Activated T-helper 2 cell treated with anti-CD3 and anti-CD28 coated beads, Interferon-gamma antibody, Interleukin-2, Interleukin-4, amounts not matched to agents 10 μg/mL and 5 μg/mL and 100 μg/mL, durations not matched to agents 14 hours and 24 hours and 36 hours (primary cell): Measurements from ENCODE around the gene ABHD17A. TPM values are rescaled to one million over a fixed set of nuclear protein-coding genes. Genes with fewer than 3 reads are reported as not detected.
A peak's percentile ranks its signal among the peaks of the same experiment; 100 is the strongest.
"Not testable (repeated sequence)": the region's sequence is repeated elsewhere in the genome, so short reads cannot be mapped to it uniquely, and the experiment has no call there.

Experiments used
- DNase-seq: peaks from one replicate; pipeline ENCODE4 v3.0.0; 2021; ENCODE audit warnings: low spot score
- H3K27ac Mint-ChIP-seq: one replicate; pipeline ENCODE4 v1.8.0; 2021; ENCODE audit warnings: mixed read lengths
- H3K27me3 Mint-ChIP-seq: one replicate; pipeline ENCODE4 v1.8.0; 2021; ENCODE audit warnings: low read depth, mixed read lengths
- H3K36me3 Mint-ChIP-seq: one replicate; pipeline ENCODE4 v1.8.0; 2021; ENCODE audit warnings: low read depth, mixed read lengths
- H3K4me1 Mint-ChIP-seq: one replicate; pipeline ENCODE4 v1.8.0; 2021; ENCODE audit warnings: low read depth, mixed read lengths
- H3K4me3 Mint-ChIP-seq: one replicate; pipeline ENCODE4 v1.8.0; 2021; ENCODE audit warnings: low read depth, mild to moderate bottlenecking, moderate library complexity, mixed read lengths
- H3K9me3 Mint-ChIP-seq: one replicate; pipeline ENCODE4 v1.8.0; 2021; ENCODE audit warnings: mixed read lengths
- intact Hi-C: fragments of 100-400 bp; cut with micrococcal nuclease; formaldehyde crosslinking; loops from one replicate; pipeline ENCODE4 v1.15.1; 2023
- total RNA-seq: library from RNA; stranded (reverse); gene quantifications from 2 replicates; pipeline ENCODE4 v1.2.3, GENCODE V29; 2022

Gene ABHD17A
- total RNA-seq, 1 donor from 2014 or later = 100 TPM

DNA sequence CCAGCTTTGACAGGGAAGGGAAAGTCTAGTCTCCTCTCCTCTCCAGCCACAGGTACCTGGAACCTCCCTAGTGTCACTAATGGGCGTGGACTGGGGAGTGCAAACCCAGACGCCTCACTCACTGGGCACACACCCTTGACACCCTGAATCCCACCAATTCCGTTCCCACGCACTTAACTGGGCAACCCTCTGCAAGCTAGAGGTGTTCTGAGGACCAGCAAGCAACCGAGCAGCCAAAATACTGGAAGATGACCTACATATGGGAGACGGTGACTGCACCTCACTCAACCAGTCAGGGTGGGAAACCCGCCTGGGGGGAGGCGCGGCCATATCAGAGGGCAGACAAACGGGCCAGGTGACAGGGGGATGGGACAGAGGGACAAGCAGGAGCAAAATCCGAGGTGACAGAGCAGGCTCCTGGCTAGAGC, 991 bp downstream of the ABHD17A start:
- peak; percentile 25 for DNase-seq
- H3K9me3 Mint-ChIP-seq = no peaks in the 10 kb centered on the region
- intact Hi-C loops = no loop called here
- peak overlapping the region; percentile 99 for H3K4me3 Mint-ChIP-seq
- H3K27ac Mint-ChIP-seq = peak overlapping the region; percentile 96
- H3K36me3 Mint-ChIP-seq = peaks cover 16% of the 10 kb centered on the region
- peaks cover 27% of the 10 kb centered on the region for H3K4me1 Mint-ChIP-seq
- no peaks in the 10 kb centered on the region for H3K27me3 Mint-ChIP-seq

GRCh38 chr19:1883784-1884183, 1.5 kb downstream of the ABHD17A start:
- no peaks in the 10 kb centered on the region for H3K9me3 Mint-ChIP-seq
- peaks cover 16% of the 10 kb centered on the region for H3K36me3 Mint-ChIP-seq
- no peak for DNase-seq
- H3K27ac Mint-ChIP-seq = peak overlapping the region; percentile 96
- intact Hi-C loops = no loop called here
- H3K4me3 Mint-ChIP-seq = peak overlapping the region; percentile 99
- H3K4me1 Mint-ChIP-seq = peaks cover 27% of the 10 kb centered on the region
- H3K27me3 Mint-ChIP-seq = no peaks in the 10 kb centered on the region

DNA sequence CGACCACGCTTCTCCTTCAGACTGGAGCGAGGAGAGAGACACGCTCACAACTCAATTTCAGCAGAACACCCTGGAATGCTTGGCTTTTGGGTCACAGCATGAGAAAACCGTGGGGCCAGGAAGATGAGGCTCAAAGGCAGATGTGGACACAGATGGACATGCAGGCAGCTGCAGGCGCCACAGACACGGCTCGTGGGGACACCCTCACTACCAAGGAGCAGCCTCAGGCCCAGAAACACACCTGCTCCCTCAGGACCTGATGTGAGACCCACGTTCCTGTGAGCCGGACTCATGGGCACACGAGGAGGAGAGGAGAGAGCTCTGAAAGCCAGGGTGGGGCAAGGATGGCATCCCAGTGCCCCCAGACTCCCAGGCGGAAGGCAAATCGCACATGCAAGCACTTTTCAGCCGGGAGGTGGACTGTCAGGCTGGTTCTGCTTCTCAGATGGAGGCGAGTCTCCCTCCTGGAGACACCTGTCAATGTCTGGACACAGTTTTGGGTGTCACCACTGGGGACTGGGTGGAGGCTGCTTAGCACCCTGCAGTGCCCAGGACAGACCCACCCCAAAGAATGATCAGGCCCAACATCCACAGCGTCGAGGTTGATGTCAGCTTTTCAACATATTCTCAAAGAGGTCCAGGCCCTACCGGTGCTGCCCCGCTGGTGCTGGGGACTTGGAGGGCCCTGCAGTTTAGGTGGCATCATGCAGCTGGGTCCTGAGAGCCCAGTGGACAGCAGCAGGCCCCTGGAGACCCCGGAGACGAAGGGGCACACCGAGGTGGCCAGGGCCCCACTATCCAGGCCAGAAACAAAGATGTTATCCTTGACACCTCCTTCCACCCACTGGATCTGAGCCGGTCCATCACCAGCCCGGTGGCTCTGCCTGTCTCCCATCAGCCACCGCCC, 2.3 kb downstream of the ABHD17A start:
- Mint-ChIP-seq H3K4me3 (peak overlapping the region; percentile 99), H3K9me3 (no peaks in the 10 kb centered on the region), H3K27me3 (no peaks in the 10 kb centered on the region), H3K27ac (peak overlapping the region; percentile 96), H3K36me3 (peaks cover 16% of the 10 kb centered on the region), H3K4me1 (peaks cover 27% of the 10 kb centered on the region)
- intact Hi-C loops = no loop called here
- DNase-seq = no peak

DNA sequence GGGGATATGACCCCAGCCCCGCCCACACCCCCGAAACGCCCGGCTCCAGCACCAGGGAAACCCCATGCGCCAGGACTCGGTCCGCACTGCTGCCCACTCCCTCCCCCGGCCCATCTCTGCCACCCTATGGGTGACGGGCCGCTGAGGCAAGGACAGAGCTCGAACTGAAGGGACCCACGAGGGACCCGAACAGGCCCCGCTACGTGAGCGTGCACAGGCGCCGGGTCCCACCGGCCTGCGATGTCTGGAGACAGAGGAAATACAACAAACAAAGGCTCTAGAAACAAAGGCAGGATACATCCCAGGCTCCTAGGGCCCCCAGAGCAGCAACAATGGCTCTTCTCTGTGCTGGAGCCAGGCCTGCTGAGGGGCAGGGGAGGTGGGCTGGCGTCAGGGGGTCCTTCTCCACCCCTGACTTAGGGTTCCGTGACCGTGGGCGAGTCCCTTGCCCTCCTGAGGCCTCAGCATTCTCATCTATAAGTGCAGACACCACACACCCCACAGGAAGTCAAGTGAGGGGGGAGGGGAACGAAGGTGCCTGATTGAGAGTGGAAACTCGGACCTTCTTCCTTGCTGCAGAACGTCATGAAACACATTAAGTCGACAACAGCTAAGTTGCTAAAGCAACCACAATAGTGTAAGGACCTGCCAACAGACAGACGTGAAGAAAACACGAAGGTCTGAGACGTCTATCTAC, 3.1 kb downstream of the ABHD17A start:
- intact Hi-C loops = no loop called here
- Mint-ChIP-seq H3K4me1 (peaks cover 24% of the 10 kb centered on the region), H3K36me3 (peaks cover 16% of the 10 kb centered on the region), H3K9me3 (no peaks in the 10 kb centered on the region), H3K27ac (peak overlapping the region; percentile 96), H3K27me3 (no peaks in the 10 kb centered on the region), H3K4me3 (peak overlapping the region; percentile 99)
- DNase-seq = peak; percentile 80

GRCh38 chr19:1881393-1882088, 3.8 kb downstream of the ABHD17A start:
- peaks cover 16% of the 10 kb centered on the region for H3K36me3 Mint-ChIP-seq
- H3K4me3 Mint-ChIP-seq = peak overlapping the region; percentile 99
- peaks cover 24% of the 10 kb centered on the region for H3K4me1 Mint-ChIP-seq
- H3K9me3 Mint-ChIP-seq, intact Hi-C loops, H3K27me3 Mint-ChIP-seq, DNase-seq: not testable (repeated sequence)
- peak overlapping the region; percentile 96 for H3K27ac Mint-ChIP-seq

GRCh38 chr19:1880611-1881392, 4.5 kb downstream of the ABHD17A start:
- H3K4me1 Mint-ChIP-seq = peaks cover 26% of the 10 kb centered on the region
- H3K36me3 Mint-ChIP-seq = peaks cover 16% of the 10 kb centered on the region
- H3K4me3 Mint-ChIP-seq = no peak overlapping the region
- no peaks in the 10 kb centered on the region for H3K9me3 Mint-ChIP-seq
- intact Hi-C loops = no loop called here
- no peak for DNase-seq
- no peaks in the 10 kb centered on the region for H3K27me3 Mint-ChIP-seq
- H3K27ac Mint-ChIP-seq = peak overlapping the region; percentile 17

GRCh38 chr19:1879982-1880381, 5.3 kb downstream of the ABHD17A start:
- Mint-ChIP-seq H3K4me3 (peak overlapping the region; percentile 17), H3K36me3 (peaks cover 22% of the 10 kb centered on the region)
- not testable (repeated sequence) for DNase-seq

DNA sequence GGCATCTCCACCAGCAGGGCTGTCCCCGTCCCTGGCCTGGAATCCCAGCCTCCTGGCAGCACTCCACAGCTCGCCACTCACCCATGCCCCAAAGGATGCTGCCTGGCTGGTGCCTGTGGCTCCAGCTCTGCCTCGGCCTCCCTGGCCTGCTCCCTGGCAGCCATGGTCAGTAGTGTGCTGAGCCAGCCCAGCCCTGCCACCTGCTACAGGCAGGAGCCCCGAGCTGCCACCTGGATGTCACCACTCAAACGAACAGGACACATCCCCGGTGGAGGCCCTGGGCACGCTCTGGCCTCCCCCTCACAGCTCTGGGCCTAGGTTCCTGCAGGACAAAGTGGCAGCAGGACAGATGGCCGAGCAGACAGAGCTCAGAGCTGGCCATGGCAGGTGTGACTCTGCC, 6.7 kb downstream of the ABHD17A start:
- H3K27ac Mint-ChIP-seq, H3K9me3 Mint-ChIP-seq: not testable (repeated sequence)

More at GRCh38 chr19:1879982-1880381, 5.3 kb downstream of the ABHD17A start:
- not testable (repeated sequence) for H3K27me3 Mint-ChIP-seq, H3K9me3 Mint-ChIP-seq, H3K27ac Mint-ChIP-seq
- intact Hi-C loops = loop anchor here (5.0 kb wide), 1 partner anchor 202 kb away; no protein-coding TSS in a partner anchor
- H3K4me1 Mint-ChIP-seq = peaks cover 25% of the 10 kb centered on the region

DNA sequence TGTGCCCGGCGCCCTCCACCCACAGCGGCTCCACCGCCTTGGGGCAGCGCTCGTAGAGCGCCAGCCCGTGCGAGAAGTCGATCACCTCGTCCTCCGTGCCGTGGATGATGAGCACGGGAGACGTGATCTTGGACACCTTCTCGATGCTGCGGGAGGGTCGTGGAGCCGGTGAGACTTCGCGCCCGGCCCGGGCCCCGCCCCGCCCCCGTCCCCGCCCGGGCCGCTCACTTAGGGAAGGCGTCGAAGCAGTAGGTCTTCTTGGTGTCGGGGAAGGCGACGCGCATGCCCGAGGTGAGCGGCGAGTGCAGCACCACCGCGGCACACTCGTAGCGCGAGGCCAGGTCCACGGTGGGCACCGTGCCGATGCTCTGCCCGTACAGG, 8.0 kb downstream of the ABHD17A start:
- Mint-ChIP-seq H3K36me3 (peaks cover 26% of the 10 kb centered on the region), H3K4me1 (peaks cover 12% of the 10 kb centered on the region)
- DNase-seq, H3K9me3 Mint-ChIP-seq, H3K4me3 Mint-ChIP-seq, H3K27me3 Mint-ChIP-seq, H3K27ac Mint-ChIP-seq: not testable (repeated sequence)
- intact Hi-C loops = loop anchor here (5.0 kb wide), 1 partner anchor 205 kb away; no protein-coding TSS in a partner anchor

More for the DNA sequence above, 6.7 kb downstream of the ABHD17A start:
- Mint-ChIP-seq H3K36me3 (peaks cover 25% of the 10 kb centered on the region), H3K4me1 (peaks cover 26% of the 10 kb centered on the region)
- H3K4me3 Mint-ChIP-seq, H3K27me3 Mint-ChIP-seq, DNase-seq: not testable (repeated sequence)
- intact Hi-C loops = loop anchor here (5.0 kb wide), 1 partner anchor 204 kb away; no protein-coding TSS in a partner anchor

DNA sequence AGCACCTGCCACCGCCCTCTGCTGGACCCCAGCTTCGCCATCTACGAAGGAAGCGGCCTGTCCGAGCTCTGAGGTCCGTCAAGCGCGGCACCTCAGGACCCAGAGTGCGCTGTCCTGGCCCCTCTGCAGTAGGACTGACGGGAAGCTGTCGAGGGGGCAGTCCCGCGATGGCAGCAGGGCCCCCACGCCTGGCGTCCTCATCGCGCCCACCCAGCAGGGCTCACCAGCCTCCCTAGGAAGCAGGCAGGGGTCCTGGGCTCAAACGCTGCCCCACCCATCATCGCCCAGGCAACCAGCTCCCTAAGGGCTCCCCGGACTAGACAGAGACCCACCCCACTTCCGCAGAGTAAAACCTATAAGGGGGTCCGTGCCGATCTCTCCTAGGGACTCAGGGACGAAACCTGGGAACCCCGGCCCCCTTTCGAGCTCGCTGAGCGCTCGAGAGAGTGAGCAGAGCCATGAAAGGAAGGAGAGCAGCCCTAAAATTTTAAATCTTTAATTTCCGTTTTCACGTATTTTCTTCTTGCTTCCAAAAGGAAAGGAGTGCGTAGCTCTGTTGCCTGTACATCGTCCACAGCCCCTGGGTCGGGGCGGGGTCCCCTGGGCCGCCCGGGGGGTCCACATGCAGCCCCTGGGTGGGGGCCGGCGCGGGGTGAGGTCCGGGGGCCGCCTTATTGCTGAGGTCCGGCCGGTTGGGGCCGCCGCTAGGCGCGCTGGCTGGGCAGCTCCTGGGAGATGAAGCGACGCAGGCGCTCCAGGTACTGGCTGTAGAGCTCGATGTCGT, 8.6 kb downstream of the ABHD17A start:
- H3K27ac Mint-ChIP-seq = peak overlapping the region; percentile 76
- H3K4me1 Mint-ChIP-seq = peaks cover 12% of the 10 kb centered on the region
- not testable (repeated sequence) for H3K9me3 Mint-ChIP-seq, H3K27me3 Mint-ChIP-seq, DNase-seq
- peaks cover 26% of the 10 kb centered on the region for H3K36me3 Mint-ChIP-seq
- intact Hi-C loops = loop anchor here (5.0 kb wide), 1 partner anchor 206 kb away; no protein-coding TSS in a partner anchor
- peak overlapping the region; percentile 99 for H3K4me3 Mint-ChIP-seq
